ENCODE results near the gene CXCL12.

Gene CXCL12

DNA sequence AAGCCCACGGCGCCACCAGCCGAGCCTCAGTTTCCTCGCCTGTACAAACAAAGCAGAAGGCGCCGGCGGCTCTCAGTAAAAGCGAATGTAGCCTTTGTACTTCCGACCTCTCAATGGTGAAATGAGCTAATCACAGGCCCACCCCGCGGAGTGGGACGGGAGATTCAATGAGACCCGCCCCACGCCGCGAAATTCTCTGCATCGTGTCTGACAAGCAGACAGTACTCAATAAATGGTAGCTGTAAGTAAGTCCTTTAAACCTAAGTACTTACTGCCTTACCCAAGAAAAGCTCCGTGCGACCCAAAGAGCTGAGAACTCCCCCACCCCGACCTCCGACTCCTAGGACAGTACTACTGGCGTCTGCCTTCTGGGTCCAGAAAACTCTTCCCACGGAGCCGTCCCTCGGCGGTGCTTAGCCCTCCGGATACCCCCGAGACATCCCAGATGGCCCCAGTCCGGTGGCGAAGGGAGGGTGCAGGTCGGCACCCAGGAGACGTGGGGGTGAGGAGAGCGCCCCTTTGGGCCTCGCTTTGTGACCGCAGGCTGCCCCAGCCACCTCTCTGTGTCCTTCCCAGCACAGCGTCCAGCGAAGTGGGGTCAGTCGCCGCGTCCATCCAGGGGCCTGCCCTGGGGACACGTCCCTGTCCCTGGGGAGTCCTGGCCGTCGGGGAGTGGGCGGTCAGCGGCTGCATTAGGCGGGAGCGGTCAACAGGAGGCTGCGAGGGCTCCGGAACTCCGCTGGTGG lies 972 bp upstream of the CXCL12 start:
- DNase-seq (ENCODE audit: low read depth, low spot score), result no peak

DNA sequence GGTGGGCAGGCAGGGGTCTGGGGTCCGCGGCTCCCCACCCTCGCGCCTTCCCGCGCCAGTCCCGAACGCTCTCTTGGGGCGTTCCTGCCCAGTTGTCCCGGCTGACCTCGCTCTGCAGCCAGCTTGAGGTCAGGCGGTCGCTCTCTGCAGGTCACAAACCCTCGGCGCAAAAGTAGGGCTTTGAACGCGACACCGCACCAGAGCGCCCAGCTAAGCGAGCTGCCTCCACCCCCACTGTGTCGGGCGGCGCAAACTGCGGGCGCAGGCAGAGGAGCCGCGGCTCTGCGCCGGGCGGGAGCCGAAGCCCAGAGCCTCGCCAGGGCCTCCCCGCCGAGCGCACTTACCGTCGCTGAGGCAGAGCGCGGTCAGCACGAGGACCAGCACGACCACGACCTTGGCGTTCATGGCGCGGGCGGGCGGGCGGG lies 284 bp downstream of the CXCL12 start:
- DNase-seq (ENCODE audit: low read depth, low spot score), result no peak

DNA sequence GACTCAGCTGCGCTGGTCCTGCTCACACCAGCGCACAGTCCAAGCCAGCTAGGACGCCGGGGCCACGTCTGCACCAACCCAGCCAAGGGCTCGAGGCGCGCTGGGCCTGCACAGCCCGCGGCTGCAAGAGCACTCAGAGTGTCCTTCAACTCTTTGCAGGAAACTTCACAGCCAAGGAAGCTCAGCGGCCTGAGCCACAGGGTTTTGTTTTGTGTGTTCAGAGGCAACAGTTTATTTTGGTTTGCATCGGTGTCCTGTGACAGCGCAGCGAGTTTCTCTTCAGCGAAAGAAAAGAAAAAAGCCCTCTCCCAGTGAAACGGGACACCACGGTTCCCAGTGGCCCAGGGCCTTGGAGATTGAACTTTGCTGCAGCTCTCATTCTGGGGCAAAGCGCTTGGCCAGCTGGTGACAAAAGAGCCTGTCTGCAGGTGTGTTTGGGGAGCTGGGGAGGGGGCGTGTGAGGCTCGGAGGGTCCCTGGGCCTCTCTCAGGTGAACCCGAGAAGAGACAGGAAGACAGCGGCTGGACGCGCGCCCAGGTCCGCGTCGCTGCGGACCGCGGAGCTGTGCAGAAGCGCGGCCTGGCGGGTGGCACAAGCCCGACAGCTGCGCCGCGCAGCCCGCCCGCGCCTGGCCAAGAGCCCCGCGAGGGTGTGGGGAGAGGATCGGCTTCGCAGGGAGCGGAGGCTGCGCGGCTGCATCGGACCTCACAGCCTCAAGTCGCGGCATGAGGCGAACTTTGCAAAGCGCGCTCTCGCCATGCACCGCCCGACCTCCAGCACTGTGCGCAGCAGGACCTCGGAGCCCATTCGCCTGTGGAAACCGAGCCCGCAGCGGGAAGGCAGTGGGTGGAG lies 922 bp downstream of the CXCL12 start:
- no peak for DNase-seq (ENCODE audit: low read depth, low spot score)

DNA sequence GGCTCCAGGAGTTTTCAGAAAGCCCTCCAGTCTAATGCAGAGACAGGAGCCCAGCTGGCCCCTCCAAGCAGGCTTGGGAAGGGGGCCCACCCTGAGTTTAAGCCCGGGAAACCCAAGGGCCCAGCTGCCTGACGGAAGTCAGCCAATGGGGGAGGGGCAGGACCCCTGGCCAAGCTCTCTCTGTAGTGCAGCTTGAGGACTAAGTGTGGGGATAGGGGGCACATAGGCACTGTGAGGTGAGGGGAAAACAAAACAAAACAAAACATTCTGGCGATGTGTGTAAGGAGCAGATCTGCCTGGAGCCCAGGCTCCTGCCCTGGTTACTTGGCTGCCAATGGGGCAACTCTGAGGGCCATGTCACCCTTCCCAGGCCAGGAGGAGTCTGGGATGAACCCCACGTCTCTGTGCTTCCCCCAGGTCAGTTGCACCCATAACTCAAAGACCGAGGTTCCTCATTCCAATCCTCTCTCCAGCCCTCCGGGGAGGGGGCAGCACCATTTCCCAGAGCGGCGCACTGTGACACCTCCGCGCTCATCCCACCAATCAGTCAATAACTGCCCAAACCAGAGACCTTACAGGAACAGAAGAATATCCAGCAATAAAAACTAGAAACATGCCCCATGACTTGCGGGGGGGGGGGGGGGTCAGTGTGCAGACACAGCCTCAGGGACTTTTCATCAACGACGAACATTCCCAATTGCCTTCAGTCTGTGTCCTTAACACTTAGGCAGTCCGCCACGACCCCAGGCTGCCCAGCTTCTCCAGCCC lies 1.7 kb downstream of the CXCL12 start:
- DNase-seq (ENCODE audit: low read depth, low spot score), result no peak

DNA sequence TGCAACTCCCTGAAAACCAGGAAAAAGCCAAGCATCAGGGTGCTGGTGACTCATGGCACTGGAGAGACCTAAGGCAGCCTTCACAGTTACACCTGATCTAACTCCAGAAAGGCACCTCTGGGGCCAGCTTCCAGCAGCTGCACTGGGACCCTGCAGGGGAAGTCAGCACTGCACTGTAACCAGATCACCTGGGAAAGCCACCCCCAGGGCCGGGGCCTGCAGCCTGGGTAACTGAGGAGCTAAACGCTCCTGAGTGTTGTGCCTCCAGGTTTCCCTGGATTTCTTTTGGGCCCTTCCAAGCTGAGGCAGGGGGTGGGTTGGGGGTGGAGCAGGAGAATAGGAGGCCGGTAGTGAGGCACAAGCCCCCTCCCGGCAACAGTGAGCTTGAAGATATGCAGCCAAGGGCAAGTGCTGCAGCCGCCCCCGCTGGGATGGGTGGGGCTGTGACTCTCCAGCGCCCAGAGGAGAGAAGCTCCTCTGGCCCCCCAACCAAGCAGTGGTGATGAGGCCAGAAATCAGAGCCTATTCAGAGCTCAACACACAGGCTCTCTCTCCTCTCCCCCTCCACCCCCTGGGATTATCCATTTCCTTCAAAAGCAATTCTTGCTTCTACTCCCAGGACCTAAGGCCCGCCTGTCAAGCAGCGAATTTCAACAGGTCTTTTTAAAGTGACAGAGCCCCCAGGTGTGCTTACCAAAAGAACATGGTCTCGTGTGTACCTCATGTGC lies 2.6 kb downstream of the CXCL12 start:
- no peak for DNase-seq (ENCODE audit: low read depth, low spot score)

DNA sequence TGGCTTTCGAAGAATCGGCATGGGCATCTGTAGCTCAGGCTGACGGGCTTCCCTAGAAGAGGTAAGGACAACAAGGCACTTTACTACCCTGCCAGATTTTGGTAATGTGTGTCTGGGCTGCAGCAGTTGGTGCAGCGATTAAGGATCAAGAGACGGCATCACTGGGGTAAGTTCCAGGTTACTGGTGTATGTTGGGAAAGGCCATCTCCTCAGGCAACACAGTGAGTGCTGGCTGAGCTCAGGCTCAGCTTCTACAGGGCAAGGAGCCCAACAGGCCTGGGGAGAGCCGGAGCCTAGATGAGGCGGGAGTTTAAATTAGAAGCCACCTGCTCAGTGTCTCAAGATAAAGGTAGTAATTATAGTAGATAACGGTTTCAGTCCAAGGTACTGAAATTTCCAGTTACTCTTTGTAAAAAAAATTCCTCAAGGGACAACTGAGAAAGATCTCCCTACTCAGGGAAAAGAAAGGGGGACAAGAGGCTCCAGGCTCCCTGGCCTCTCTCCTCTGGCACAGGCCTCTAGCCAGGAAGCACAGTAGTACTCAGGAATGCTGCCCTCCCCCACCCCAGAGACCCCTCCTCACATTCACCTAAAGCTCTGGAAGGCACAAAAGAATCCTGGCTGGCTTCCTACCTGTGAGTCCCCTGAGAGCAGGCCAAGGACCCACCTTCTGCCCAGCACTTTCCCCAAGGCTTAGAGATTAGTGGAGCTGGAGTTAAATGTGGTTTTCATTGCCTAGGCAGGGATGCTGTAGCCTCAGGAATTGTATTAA lies 3.9 kb downstream of the CXCL12 start:
- DNase-seq (ENCODE audit: low read depth, low spot score), result no peak

DNA sequence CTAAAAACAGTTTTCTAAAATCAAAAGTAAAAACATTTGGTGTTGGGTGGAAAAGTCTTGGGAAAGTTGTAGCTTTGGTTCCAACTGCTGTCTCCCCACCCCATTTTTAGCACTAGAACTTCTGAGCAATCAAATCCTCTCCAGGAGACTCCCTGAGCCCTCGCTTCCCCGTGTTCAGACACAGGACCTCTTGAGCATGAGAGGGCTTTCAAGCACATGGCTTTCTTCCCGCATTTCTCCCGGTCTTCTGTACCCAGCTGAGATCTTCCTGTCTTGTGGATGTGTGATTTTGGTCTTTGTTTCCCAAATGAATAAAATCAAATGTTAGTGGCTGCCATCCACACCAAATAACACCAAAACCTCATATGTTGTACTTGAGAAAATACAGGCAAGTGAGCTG lies 5.0 kb downstream of the CXCL12 start:
- DNase-seq (ENCODE audit: low read depth, low spot score), result no peak

DNA sequence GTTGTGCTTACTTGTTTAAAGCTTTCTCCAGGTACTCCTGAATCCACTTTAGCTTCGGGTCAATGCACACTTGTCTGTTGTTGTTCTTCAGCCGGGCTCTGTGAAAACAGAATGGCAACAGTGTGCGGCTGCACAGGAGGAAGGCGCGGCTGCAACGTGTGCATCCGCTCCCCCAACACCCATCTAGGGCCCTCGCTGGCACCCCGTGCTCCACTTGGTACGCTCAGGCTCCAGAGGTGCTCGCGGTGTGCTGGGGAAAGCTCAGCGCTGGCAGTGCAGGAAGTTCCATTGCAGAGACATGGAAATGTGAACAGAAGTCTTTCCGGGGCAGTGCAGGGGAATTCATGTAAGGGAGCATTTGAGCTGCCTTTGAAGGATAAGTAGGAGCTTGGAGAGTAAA lies 6.3 kb downstream of the CXCL12 start:
- no peak for DNase-seq (ENCODE audit: low read depth, low spot score)

DNA sequence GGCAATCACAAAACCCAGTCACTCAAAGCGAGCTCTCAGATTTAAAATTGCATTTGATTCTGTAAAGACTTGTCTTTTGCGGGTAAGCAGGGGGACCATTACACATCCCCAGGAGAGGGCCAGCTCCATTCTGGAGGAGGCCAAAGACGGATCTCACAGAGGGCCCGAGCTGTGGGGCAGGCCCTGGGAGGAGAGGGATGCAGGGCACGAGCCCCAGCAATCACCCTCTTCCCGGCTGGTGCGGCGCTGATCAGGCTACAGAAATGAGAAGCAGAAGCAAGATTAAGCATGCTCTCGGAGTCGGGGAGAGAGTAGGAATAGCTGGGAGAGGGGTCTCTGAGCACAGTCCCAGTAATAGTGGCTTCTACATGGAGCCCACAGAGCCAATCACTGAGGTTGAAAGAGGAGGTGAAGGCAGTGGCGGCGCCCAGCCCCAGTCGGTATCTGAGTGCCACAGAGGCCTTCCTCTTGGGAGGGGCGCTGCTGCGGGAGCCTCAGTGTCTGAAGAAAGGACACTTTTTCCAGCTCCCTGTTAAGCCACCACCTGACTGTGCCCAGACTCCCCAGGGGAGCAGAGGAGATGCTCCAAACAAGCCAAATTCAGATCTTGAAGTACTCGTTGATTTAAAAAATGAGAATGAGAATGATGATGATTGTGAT lies 7.1 kb downstream of the CXCL12 start:
- no peak for DNase-seq (ENCODE audit: low read depth, low spot score)

DNA sequence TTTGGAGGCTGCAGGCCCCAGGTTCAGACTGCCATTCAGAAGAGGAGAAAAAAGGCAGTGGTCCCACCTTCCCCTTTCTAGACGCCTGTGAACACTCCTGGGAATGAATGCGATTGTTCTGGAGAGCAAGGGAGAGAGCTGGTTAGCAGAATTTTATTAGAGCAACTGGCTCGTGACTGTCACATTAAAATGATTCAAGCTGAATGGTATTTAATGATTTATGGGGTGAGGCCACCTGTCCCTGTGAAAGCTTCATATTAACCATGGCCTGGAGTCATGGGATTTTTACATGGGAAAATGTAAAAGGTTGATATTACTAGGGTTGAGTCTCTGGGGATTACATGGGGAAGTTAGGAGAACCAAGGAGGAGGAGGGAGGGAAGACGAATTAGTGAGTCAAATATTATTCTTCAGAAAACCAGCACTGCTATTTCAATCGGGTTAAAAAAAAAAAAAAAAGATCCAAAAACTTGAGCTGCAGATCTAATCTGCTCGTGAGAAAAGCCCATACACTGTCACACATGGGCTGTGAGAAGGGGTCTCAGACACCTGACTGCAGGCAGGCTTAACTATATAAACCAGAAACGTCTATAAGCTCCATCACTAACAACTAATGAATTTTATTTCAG lies 8.3 kb downstream of the CXCL12 start:
- DNase-seq (ENCODE audit: low read depth, low spot score), result no peak

DNA sequence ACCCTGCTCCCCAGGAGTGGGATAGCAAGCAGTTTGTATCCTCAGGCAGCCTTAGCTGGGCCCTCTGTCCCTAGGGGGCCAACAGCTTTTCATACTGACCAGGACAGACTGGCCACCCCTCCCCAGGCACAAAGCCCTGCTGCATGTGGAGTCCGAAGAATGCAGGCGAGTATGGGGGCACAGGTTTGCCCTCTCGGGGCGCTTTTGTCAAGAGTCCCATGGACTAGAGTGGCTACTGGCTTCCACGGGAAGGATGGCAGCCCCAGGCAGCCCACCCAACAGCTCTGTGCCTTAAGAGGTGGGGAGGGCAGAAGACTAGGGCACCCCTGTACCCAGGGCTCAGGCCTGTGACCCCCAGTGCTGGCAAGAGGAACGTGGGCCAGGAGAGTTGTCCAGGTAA lies 10.7 kb downstream of the CXCL12 start:
- no peak for DNase-seq (ENCODE audit: low read depth, low spot score)

DNA sequence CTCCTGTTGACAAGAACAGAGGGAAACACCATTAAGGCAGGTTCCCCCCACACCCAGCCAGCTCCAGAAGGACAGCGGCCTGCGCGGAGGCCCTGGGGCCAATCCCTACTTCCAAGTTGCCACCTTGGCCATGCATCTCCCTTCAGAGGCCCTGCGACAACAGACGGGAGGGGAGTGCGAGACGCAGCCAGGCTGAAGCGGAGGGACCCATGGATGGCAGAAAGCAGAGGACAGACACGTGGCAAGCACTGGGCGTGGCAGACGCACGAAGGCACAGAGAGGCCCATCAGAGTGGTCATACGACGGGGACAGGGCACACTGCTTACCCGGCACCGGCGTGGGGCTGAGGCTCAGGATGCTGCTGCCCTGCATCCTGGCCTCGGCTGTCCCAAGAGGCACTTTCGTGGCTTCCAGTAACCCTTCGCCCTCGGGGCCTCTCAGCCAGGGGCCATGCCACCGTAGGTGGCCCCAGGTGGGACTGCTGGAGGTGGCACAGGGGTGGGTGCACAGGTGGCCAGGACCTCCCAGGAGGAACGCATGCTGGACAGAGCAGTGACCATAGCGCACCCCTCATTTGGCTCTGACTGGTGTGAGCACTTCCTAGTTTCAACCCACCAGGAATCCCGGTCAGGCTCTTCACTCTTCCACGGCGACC lies 11.4 kb downstream of the CXCL12 start:
- no peak for DNase-seq (ENCODE audit: low read depth, low spot score)

DNA sequence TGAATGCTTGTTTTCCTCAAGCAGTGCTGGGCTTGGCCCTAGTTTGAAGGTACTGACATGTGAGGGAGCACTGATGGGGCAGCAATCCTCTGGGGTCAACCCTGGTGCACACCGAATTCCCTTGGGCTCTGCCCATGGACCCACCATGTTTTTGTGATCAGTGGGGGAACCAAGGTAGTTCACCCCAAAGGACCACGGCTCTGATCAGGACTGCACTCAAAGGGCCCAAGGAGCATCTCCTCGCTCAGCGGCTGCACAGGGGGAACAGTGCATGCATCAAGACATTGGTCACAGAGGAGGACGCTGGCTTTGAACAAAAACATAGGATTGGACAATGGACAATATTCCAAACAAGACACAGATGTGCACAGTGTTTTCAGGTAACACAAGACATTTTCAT lies 12.7 kb downstream of the CXCL12 start:
- DNase-seq (ENCODE audit: low read depth, low spot score), result no peak

DNA sequence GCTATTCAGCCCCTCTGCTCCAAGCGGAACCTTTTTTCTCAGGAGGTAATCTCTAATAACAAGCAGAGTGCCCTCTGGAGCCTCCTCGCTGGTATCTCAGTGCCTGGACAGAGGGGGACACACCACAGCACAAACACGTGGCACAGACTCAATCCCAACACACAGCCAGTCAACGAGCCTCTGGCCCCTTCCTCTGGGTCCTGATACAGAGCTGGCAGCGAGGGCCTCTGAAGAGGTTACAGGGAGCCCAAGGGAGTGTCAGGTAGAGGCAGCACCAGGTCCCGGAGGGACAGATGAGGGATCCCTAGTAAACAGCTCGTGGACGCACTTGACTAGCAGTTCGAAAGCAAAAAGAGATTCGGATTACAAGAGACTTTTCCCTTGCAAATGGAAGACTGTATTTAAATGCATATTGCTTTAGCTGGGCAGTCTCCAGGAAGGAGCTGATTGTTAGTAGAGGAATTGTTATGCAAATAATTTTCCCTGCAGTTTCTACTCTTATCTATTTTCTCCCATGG lies 14.1 kb downstream of the CXCL12 start:
- no peak for DNase-seq (ENCODE audit: low read depth, low spot score)

DNA sequence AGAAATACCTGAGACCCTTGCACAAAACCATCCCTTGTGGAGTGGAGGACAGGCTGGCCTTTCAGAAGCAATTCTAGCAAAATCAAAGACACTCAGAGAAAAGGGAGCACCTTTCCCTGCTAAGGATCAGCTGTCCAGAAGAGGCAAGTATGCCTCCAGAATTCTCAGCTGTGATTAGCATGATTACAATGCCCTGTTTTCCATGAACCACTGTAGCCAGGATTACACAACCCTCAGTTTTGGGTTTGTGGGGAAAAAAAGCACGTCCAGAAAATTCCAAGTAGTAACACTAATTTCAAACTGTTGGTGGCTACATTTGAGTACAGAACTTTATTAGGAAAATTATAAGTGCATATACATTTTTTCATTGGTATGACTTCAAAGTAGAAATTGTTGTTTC lies 15.0 kb downstream of the CXCL12 start:
- no peak for DNase-seq (ENCODE audit: low read depth, low spot score)

DNA sequence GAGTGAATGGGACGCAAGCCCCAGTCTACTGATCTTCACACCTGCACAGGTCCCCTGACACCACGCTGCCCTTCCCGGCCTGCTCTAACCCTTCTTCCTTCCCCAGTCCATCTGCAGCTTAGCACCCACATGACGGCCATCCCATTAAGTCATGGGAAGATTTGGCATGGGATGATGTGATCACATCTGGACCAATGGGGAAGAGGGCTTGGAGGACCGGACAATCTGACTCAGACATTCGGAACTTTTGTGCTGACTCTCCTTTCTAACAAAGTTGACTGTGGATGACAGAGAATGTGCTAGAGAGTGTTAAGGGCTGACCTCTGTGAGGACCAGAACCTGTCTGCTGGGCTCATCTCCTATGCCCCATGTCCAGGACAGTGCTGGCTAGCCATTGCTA lies 15.6 kb downstream of the CXCL12 start:
- DNase-seq (ENCODE audit: low read depth, low spot score), result no peak

DNA sequence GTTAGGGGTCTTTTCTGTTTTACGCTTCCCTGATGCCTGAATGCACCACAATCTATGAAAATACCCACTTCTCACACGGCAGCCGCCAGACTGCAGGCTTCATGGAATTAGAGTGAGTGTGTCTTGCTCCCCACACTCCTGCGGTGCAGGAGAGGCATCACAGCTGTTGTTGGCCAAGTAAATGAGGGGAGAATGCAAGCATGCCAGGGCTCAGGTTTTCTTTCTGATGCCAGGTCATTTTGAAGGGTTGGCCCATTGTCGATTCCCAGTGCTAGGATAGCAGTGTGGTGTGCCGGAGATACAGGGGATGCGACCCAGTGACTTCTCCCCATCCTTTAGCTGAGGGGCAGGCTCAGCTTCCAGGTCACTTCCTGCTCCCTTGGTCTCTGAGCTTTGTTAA lies 16.3 kb downstream of the CXCL12 start:
- no peak for DNase-seq (ENCODE audit: low read depth, low spot score)

DNA sequence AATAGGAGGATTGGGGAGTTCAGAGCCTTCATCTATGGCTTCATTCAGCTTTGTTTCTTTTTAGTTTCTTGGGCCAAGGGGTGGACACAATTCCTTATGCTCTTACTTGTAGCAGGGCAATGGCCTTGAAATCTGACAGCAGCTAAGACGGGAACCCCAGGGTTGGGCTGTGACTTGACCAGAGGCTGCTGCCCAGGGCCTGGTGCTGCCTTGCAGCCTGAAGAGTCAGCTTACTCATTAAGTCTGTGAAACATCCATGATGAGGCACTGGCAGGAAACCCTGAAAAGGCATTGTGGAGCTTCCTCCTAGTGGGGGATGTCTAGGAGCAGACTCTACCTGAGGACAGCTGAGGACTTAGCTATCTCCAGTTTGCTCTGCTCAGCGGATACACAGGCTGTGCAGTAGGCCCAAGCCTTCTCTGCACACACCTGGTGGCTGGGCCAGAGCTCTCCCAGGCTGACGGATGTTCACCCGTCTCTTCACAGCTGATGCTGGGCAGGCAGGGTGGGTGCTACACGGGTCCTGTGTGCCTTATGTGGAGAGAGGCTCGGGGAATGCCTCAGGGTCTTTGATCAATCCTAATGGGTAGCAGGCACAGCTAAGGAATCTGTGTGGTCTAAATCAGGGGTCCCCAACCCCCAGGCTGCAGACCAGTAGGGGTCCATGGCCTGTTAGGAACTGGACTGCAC lies 17.8 kb downstream of the CXCL12 start:
- no peak for DNase-seq (ENCODE audit: low read depth, low spot score)

DNA sequence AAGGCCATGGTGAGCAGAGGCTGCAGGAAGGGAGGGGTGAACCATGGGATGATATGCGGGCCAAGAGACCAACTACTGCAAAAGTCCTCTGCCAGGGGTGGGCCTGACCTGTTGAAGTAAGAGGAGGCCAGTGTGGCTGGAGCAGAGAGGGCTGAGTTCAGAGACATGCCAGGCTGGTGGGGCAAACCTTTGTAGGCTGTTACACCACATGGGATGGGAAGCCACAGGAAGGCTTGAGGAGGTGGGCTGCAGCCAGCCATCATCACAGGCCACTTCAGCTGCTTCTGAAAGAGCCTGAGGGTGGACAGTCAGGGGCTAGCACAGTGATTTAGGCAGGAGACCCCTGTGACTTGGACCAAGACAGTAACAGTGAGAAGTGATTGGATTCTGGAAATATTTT lies 20.3 kb downstream of the CXCL12 start:
- DNase-seq (ENCODE audit: low read depth, low spot score), result no peak

All from activated naive CD8-positive, alpha-beta T cell treated with anti-CD3 and anti-CD28 coated beads, Interleukin-2, amount 50 U/mL, for 16 hours (primary cell).